8988T (cell line): ENCODE results near the gene PRKG1.

Experiments used
- DNase-seq: peaks from one replicate; pipeline ENCODE4 v3.0.0; 2011

PRKG1 gene

DNA sequence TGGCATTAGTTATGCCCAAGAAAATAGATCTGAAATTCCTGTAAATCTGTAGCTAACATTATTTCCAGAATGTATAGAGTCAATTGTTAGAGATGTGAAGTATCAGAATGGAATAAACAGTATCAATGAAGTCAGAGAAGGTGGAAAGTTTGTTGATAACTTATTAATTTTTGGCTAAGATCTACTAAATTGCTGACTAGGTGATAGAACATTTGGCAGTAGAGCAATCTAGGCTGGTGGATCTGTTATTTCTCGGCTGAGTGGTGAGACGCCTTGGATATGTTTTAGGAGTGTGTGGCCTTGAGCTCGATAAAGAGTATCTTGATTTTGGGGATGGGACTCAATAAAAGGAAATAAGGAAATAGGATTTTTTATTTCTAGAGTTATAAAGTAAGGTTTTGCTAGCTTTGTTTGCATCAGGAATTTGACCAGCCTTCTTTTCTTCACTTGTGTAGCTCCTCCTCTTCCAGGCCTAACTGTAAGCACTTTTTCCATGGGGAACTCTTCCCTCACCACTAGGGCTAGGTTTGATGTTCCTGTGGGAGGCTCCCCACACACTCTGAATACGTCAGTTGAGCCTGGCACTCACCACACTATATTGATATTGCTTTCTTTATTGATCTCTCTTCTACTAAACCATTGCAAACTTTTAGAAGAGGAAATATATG lies 711.9 kb downstream of the PRKG1 start:
- no peak for DNase-seq

GRCh38 chr10:51786684-51787035 lies 712.4 kb downstream of the PRKG1 start:
- DNase-seq, result no peak

- no peak for DNase-seq
These were observed 714.0 kb downstream of the PRKG1 start for GRCh38 chr10:51788273-51788672.

DNA sequence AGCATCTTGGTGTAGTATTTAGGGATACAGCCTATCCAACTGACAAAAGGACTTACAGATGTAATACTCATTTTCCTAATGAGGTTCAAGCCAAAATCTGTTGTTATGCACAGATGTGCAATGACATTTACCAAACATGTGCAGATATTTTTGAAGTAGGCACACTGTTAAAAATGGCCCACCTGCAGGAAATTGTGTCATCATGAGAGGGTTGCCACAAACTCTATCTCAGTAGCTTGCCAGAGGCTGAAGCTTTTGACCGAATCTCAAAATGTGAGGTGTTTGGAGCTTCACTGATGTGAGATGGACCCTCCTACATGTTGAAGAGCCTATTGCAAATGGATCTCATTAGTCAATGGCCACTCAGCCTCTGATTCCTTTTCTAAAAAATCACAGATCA lies 714.8 kb downstream of the PRKG1 start:
- no peak for DNase-seq

DNA sequence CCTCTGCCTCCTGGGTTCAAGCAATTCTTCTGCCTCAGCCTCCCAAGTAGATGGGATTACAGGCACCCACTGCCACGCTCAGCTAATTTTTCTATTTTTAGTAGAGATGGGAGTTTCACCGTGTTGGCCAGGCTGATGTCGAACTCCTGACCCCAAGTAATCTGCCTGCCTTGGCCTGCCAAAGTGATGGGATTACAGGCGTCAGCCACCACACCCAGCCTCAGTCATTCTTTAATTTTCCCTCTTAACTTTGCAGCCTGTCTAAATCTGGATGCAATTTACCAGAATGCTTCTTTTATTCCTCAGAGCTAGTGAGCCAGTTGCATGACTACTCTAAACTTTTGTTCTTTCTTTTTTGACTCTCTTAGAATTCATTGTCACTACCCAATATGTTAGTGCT lies 715.6 kb downstream of the PRKG1 start:
- no peak for DNase-seq

GRCh38 chr10:51792678-51793077 lies 718.4 kb downstream of the PRKG1 start:
- DNase-seq, result no peak

DNA sequence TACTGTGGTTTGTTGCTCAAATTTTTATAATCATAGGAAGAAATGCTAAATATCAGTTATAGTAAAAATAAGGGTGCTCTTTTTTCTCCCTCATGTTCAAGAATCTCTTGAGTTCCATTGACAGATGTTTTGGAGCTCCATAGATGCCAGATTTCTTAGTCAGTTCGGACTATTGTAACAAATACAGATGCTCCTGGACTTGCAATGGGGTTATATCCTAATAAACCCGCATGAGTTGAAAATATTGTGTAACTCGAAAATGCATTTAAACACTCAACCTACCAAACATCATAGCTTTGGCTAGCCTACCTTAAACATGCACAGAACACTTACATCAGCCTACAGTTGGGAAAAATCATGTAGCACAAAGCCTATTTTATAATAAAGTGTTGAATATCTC lies 725.8 kb downstream of the PRKG1 start:
- no peak for DNase-seq

DNA sequence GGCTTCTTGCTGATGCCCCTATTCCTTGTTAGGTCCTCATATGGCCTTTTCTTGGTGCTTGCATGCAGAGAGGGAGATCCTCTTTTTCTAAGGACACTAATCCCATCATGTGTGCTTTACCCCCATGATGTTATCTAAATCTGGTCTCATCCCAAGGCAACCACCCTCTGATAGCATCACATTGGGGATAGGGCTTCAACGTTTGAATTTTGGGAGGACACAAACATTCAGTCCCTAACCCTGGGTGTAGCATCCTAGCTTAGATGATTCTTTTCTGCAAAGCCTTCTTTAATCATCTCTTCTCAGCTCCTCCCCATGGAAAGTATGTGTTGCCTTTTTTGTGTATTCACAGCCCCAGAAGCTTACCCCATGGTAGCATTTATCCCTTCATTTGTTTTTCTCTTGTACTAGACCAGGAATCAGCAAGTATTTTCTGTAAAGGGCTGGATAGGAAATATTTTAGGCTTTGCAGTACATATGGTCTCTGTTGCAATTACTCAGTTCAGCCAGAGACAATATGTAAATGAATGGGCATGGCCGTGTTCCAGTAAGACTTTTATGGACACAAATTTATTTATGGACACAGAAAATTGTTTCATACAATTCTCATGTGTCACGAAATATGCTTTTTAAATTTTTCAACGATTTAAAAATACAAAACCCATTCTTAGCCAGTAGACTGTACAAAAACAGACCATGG lies 726.6 kb downstream of the PRKG1 start:
- DNase-seq, result no peak

DNA sequence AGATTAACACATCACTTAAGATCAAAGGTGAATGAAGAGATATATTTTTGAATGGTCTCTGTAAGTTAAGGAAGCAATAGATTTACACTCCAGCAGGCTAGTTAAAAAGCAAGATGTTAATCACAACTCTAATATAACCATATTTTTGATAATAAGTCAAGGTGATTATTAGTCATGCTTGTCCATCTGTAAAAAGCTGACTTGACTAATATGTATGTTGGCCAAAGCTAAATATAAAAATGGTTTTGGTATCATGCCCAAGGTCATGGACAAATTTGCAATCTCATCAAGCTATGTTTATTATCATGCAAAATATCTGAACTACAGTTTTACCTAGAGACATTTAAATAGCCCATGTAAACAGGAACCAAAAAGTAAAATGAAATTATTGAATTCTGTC lies 727.7 kb downstream of the PRKG1 start:
- no peak for DNase-seq

DNA sequence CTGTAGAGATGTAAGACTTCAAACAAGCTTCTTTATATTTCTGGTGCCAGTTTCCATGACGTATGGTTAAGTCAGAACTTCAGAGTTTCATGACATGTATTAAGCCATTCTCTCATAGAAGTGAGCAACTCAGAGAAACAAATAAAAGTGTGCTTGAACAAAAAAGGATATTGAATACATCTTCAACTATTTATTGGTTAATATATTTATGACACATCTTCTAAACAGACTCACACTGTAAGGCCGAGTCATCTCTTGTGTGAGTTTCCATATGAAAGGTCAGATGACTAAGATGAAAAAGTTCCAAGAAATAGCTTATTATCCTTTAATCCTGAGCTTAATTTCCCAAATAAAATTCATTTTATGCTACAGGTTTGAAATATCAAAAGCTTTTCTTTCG lies 730.6 kb downstream of the PRKG1 start:
- DNase-seq, result no peak

- DNase-seq, result no peak
These were observed 732.0 kb downstream of the PRKG1 start for GRCh38 chr10:51806079-51806835.

DNA sequence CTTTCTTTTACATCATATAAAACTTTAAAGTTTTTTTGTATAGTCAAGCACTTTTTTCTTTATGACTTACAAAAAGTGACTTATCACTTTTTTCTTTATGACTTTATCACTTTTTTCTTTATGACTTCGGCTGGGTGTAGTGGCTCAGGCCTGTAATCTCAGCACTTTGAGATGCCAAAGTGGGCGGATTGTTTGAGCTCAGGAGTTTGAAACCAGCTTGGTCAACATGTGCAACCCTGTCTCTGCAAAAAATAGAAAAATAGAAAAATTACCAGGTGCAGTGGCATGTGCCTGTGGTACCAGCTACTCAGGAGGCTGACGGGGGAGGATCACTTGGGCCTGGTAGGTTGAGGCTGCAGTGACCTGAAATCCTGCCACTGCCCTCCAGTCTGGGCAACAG lies 733.9 kb downstream of the PRKG1 start:
- no peak for DNase-seq

GRCh38 chr10:51815723-51816122 lies 741.4 kb downstream of the PRKG1 start:
- DNase-seq, result no peak

- no peak for DNase-seq
These were observed 746.8 kb downstream of the PRKG1 start for GRCh38 chr10:51821045-51821444.

DNA sequence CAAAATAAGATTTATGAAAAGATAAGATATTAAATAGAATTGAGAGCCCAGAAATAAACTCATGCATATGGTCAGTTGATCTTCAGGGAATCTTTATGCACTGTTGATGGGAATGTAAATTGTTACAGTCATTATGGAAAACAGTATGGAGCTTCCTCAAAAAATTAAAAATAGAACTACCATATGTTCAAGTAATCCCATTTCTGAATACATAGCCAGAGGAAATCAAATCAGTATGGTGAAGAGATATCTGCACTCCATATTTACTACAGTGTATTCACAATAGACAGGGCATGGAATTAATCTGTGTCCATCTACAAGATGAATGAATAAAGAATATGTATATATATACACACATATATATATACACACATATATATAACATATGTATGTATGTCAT lies 747.5 kb downstream of the PRKG1 start:
- no peak for DNase-seq

- no peak for DNase-seq
These were observed 758.5 kb downstream of the PRKG1 start for GRCh38 chr10:51832652-51833383.

- no peak for DNase-seq
These were observed 760.3 kb downstream of the PRKG1 start for GRCh38 chr10:51834548-51834947.

DNA sequence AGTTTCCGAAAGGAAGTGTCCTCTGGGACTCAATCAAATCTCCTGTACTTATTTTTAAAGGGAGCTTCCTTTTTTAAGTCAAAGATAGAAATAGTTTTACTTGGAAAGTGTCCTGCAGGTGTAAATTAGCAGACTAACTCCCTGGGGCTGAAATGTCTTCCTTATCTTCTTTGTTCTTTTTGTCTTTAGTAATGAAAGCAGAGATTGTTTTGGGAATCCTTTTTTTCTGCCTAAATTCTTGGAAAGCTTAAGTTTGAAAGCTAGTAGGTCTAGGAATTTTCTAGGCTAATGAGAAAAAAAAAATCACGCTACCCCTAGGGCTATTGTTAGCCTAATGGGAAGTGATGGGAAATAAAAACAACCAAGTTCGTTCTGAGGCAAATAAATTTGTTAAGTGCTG lies 764.2 kb downstream of the PRKG1 start:
- no peak for DNase-seq

GRCh38 chr10:51843966-51844365 lies 769.7 kb downstream of the PRKG1 start:
- no peak for DNase-seq

DNA sequence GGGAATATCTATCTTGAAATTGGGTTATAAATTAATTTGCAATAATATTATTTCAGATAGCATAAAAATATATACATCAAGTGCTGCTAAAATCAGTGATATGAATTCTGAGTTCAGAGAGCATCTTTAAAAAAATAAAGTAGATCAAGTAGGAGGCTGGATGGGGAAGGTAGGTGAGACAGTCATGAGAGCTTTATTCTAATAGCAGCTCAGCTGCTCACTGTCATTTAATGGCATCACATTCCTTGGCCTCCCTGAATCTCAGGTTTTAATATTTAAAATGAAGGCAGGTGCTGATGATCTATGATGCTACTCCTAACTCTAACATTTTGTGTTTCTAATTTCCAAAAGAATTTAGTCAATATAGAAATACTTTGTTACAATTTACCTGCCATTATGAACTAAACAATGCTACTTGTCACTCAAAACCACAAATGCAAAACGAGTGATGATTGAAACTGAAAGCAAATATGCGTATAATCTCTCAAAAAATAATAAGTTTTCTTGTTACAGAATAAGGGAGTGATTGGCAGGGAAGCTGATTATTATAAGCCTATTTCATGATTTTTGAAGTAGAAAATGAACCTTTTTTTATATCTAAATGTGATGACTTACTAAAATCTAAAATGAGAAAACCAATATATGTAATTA lies 772.7 kb downstream of the PRKG1 start:
- DNase-seq, result no peak

GRCh38 chr10:51852297-51852696 lies 778.0 kb downstream of the PRKG1 start:
- DNase-seq, result no peak

DNA sequence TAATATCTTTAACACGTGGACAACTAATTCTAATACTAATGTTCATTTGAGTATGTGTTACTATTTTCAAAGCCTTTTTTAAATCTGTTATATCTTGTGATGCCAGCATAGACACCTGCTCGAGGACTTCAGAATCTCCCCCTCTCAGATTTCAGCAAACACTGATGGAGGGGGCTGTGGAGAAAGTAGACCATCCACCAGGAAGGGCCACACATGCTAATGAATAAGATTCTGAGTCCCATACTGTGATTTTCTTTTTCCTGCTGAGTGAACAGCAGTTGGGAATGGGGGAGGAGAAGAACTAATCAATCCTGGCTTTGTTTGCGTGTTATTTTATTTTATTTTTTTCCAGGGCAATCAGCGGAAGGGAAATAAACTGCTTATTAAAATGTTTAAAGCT lies 783.0 kb downstream of the PRKG1 start:
- no peak for DNase-seq

- DNase-seq, result no peak
These were observed 786.0 kb downstream of the PRKG1 start for GRCh38 chr10:51860257-51860656.
